MM.1S (cell line): Measurements from ENCODE around the gene DNAJB4.

Experiments
- DNase-seq: peaks from one replicate; pipeline ENCODE4 v3.0.0-alpha.2; 2015
- H2AFZ ChIP-seq: fragments of 300-600 bp; sonication (generic); 2 replicates; pipeline ENCODE4 v1.6.0; 2016; ENCODE audit warnings: antibody characterized with exemption, low read length
- H3F3A ChIP-seq: fragments of 300-600 bp; sonication (generic); 2 replicates; pipeline ENCODE4 v1.6.1; 2016; ENCODE audit warnings: mild to moderate bottlenecking, antibody characterized with exemption, low read length, moderate library complexity, mixed read lengths; ENCODE audit not compliant: insufficient read depth
- H3K27ac ChIP-seq: fragments of 300-600 bp; sonication (generic); 2 replicates; pipeline ENCODE4 v1.5.1; 2016; ENCODE audit warnings: mild to moderate bottlenecking, low read length
- H3K27me3 ChIP-seq: fragments of 300-600 bp; sonication (generic); replicated peaks from 2 replicates; pipeline ENCODE4 v1.6.0; 2016; ENCODE audit warnings: low read length; ENCODE audit not compliant: insufficient read depth
- H3K36me3 ChIP-seq: fragments of 300-600 bp; sonication (generic); replicated peaks from 2 replicates; pipeline ENCODE4 v1.6.1; 2016; ENCODE audit warnings: mild to moderate bottlenecking, low read length, mixed read lengths; ENCODE audit not compliant: insufficient read depth
- H3K4me1 ChIP-seq: fragments of 300-600 bp; sonication (generic); 2 replicates; pipeline ENCODE4 v1.6.1; 2016; ENCODE audit warnings: low read length, mixed read lengths
- H3K4me2 ChIP-seq: fragments of 300-600 bp; sonication (generic); 2 replicates; pipeline ENCODE4 v1.6.0; 2016; ENCODE audit warnings: low read depth, low read length
- H3K4me3 ChIP-seq: fragments of 300-600 bp; sonication (generic); 2 replicates; pipeline ENCODE4 v1.5.1; 2016; ENCODE audit warnings: low read length, mixed read lengths
- H3K79me2 ChIP-seq: fragments of 300-600 bp; sonication (generic); 2 replicates; pipeline ENCODE4 v1.6.1; 2016; ENCODE audit warnings: mixed run types, low read length, mixed read lengths
- H3K9ac ChIP-seq: fragments of 300-600 bp; sonication (generic); 2 replicates; pipeline ENCODE4 v1.6.1; 2016; ENCODE audit warnings: low read length, mixed read lengths
- H3K9me2 ChIP-seq: fragments of 300-600 bp; sonication (generic); replicated peaks from 2 replicates; pipeline ENCODE4 v1.6.1; 2016; ENCODE audit warnings: mild to moderate bottlenecking, low read length, mixed read lengths; ENCODE audit not compliant: insufficient read depth
- H3K9me3 ChIP-seq: fragments of 300-600 bp; sonication (generic); replicated peaks from 2 replicates; pipeline ENCODE4 v1.6.1; 2016; ENCODE audit warnings: mild to moderate bottlenecking, low read length, mixed read lengths; ENCODE audit not compliant: insufficient read depth
- H4K20me1 ChIP-seq: fragments of 300-600 bp; sonication (generic); 2 replicates; pipeline ENCODE4 v1.6.1; 2016; ENCODE audit warnings: mild to moderate bottlenecking, low read length, moderate library complexity, mixed read lengths; ENCODE audit not compliant: insufficient read depth
- EZH2 ChIP-seq: fragments of 300-600 bp; sonication (generic); optimal IDR thresholded peaks from 2 replicates; pipeline ENCODE3; 2017; ENCODE audit warnings: low read depth, mild to moderate bottlenecking, antibody characterized with exemption, low read length, mixed read lengths
- EZH2phosphoT487 ChIP-seq: fragments of 300-600 bp; sonication (generic); IDR thresholded peaks from 2 replicates; pipeline ENCODE4 v1.6.1; 2018; ENCODE audit warnings: antibody characterized with exemption, low read length
- TF ChIP-seq, protein P1 (sequence below): fragments of 300-600 bp; sonication (generic); IDR thresholded peaks from 2 replicates; pipeline ENCODE4 v1.5.1; 2016; ENCODE audit warnings: antibody characterized with exemption, low read length, mixed read lengths

DNAJB4 gene

DNA sequence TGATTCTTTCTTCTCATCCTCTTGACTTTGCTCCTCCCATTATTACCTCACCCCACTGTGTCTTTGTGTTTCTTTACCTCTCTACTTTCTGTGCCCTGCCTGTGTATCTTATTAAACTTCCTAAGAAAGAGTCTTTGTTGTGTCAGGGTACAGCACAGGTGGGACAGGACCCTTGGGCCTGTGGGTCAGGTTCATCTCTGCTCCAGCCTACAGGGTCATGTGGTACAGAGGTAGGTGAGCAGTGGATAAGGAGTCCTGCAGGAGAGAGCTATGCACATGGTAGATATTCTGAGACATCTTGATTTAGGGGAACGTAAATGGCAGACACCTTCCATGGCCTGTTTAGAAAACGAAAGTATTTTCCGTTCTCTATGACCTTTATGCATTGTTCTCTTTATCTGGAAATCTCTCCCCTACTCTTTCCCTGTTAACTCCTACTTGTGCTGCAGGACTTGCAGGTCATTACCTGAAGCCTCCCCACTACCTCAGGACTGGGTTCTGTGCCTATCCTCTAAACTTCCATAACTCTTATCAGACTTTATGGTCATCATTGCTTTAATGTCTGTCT lies 50.9 kb downstream of the DNAJB4 start:
- peaks cover 8% of the 10 kb centered on the region; the same call in 1 of the 2 replicates for H3K4me1 ChIP-seq
- TF ChIP-seq EZH2 (no peak), EZH2phosphoT487 (no peak)
- TF ChIP-seq, protein P1, sequence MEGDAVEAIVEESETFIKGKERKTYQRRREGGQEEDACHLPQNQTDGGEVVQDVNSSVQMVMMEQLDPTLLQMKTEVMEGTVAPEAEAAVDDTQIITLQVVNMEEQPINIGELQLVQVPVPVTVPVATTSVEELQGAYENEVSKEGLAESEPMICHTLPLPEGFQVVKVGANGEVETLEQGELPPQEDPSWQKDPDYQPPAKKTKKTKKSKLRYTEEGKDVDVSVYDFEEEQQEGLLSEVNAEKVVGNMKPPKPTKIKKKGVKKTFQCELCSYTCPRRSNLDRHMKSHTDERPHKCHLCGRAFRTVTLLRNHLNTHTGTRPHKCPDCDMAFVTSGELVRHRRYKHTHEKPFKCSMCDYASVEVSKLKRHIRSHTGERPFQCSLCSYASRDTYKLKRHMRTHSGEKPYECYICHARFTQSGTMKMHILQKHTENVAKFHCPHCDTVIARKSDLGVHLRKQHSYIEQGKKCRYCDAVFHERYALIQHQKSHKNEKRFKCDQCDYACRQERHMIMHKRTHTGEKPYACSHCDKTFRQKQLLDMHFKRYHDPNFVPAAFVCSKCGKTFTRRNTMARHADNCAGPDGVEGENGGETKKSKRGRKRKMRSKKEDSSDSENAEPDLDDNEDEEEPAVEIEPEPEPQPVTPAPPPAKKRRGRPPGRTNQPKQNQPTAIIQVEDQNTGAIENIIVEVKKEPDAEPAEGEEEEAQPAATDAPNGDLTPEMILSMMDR = no peak
- no peak overlapping the region for H3K4me3 ChIP-seq
- H3K9me3 ChIP-seq = no peaks in the 10 kb centered on the region
- DNase-seq = no peak
- H3K9me2 ChIP-seq = no peaks in the 10 kb centered on the region
- H3K27ac ChIP-seq = no peak overlapping the region
- no peaks in the 10 kb centered on the region for H4K20me1 ChIP-seq
- no peaks in the 10 kb centered on the region for H3K79me2 ChIP-seq
- H3F3A ChIP-seq = no peaks in the 10 kb centered on the region
- H3K4me2 ChIP-seq = peak overlapping the region; percentile 50
- H2AFZ ChIP-seq = peak overlapping the region; percentile 85
- no peak overlapping the region for H3K9ac ChIP-seq
- no peaks in the 10 kb centered on the region for H3K27me3 ChIP-seq
- H3K36me3 ChIP-seq = no peaks in the 10 kb centered on the region

DNA sequence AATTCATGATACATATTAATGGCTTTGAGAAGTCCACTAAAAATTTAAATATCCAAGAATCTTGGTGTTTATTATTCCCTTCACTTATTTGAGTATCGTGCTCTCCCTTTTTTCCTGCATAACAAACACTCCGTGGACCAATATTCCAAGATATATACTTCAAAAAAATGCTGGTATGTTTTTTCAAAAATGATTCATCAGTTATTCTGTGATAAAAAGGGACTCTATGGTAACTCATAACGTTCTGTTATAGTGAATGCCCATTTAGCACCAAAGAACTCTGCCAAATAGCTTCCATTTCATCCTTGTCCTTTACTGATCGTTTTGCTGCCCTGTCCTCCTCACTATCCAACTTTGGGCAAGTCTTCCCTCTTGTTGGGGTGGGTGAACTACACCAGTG lies 53.9 kb downstream of the DNAJB4 start:
- TF ChIP-seq EZH2 (no peak), EZH2phosphoT487 (no peak)
- TF ChIP-seq, protein P1 = no peak
- no peak overlapping the region for H3K9ac ChIP-seq
- no peaks in the 10 kb centered on the region for H3K9me2 ChIP-seq
- H3K36me3 ChIP-seq = no peaks in the 10 kb centered on the region
- H3K4me3 ChIP-seq = no peak overlapping the region
- H3K4me2 ChIP-seq = no peak overlapping the region
- no peaks in the 10 kb centered on the region for H3K4me1 ChIP-seq
- H3K27me3 ChIP-seq = no peaks in the 10 kb centered on the region
- H2AFZ ChIP-seq = no peak overlapping the region
- no peaks in the 10 kb centered on the region for H3K79me2 ChIP-seq
- H3K27ac ChIP-seq = no peak overlapping the region
- DNase-seq = no peak
- no peaks in the 10 kb centered on the region for H4K20me1 ChIP-seq
- no peaks in the 10 kb centered on the region for H3K9me3 ChIP-seq
- no peaks in the 10 kb centered on the region for H3F3A ChIP-seq

DNA sequence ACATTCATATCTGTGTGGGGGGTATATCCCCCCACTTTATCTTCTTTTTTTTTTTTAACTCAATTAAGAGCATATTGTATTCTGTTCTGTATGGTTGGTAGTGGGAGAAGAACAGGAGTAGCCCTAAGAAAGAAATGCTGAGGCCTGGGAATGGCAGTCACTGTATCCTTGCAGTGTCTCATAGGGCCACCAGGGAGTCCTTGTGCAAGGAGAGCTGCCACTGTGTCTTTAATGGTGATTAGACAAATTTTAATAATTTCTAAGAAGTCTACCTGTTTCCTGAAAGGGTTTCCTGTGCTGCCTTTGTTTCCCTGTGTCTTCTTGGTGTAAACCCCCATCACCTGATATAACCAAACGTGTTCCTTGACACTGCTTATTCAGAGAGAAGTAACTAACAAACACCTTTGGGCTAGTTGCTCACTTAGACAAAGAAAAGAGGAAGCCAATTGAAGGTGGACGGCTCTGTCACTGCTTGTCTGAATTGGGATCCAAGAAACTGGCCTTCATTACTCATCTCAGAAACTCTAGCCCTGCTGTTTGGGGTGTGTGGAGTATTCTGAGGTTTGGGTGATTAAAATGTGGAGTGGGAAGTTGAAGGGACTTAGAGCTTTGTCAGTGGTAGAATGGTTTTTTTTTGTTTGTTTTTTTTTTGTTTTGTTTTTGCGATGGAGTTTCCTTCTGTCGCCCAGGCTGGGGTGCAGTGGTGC lies 56.3 kb downstream of the DNAJB4 start:
- H3K27ac ChIP-seq = no peak overlapping the region

More for the DNA sequence above, 56.3 kb downstream of the DNAJB4 start:
- no peaks in the 10 kb centered on the region for H3K27me3 ChIP-seq
- H3K9ac ChIP-seq = no peak overlapping the region
- H3K4me2 ChIP-seq = no peak overlapping the region
- H3K9me2 ChIP-seq = no peaks in the 10 kb centered on the region
- no peak overlapping the region for H3K4me3 ChIP-seq
- TF ChIP-seq EZH2phosphoT487 = no peak
- H3K79me2 ChIP-seq = no peaks in the 10 kb centered on the region
- no peaks in the 10 kb centered on the region for H4K20me1 ChIP-seq
- no peak overlapping the region for H2AFZ ChIP-seq
- DNase-seq = no peak
- no peaks in the 10 kb centered on the region for H3K9me3 ChIP-seq
- no peaks in the 10 kb centered on the region for H3F3A ChIP-seq
- no peaks in the 10 kb centered on the region for H3K4me1 ChIP-seq
- H3K36me3 ChIP-seq = no peaks in the 10 kb centered on the region
